ENCODE results near the gene RNF224. TPM values are rescaled to one million over a fixed set of nuclear protein-coding genes. Genes with fewer than 3 reads are reported as not detected.

The RNF224 gene
- total and polyA plus RNA-seq, 2 of the 13 experiments (the other 11 are each of a cell fraction or from before 2014, with no cell fraction given): 0.09 TPM; not detected in 1

DNA sequence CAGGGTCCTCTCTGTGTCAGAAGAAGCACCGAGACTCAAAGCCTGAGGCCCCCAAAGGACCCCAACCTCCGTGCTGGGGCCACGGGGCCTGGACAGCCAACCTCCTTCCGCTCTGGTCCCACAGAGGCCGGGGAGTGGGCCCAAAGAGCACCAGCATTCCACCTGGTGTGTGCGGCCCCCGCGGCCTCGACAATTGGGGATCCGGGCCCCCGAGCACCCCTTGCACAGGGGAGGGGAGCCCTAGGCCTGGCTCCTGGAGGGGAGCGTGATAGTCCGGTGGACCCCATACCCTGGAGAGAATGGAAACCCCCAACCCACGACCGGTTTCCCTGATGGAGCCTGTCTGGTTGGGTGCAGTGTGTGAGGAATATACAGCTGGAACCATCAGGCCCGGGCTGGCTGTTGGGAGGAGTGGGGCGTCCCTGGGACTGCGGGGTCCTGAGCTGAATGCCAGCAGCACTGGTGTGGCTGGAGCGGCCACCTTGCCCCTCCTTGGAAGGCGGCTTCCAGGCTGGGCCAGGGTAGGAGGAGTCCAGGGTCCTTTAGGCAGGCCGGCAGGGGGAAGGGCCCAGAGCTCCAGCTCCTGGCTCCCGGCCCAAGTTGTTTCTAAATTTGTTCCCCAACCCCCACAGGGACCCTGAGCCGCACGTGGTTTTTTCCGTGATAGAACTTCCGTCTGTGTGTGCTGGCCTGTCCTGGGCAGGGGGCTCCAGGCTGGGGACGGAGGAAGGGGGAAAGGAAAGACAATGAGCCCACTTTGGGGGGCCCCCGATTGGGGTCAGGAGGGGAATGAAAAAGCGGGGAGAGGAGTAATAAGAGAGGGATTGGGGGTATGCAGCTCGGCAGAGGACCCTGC is 49.4 kb downstream of the RNF224 start:
- H3K36me3 ChIP-seq (replicated peaks in 1 of 2; ENCODE audit: control insufficient read depth in 1 of 2, insufficient read depth in 2 of 2, low read length in 2 of 2): peaks cover 7 to 14% of the 10 kb centered on the region in 2 experiments; a peak in 3 of 5 replicates
- peaks cover 6% of the 10 kb centered on the region for H3K79me2 ChIP-seq (ENCODE audit: insufficient read depth, low read length)
- ChIA-PET CTCF (ENCODE audit: low intra/inter-chr PET ratio, low total read pairs) (interaction anchor here (0.6 to 1.0 kb wide), 2 partner anchors 41 to 230 kb away, joined by 3 to 4 read pairs; no protein-coding TSS in a partner anchor), POLR2A (interaction anchor here (0.7 to 2.8 kb wide), 29 partner anchors 9 to 193 kb away, joined by 3 to 78 read pairs (median 7); partner anchors contain the start of genes ENTPD8, EXD3, MAN1B1 and NELFB)
- in situ Hi-C loops (cut with HindIII; ENCODE audit: extremely low pct_ligation_motif_present, low pct_unique_long_range_greater_than_20kb) (no loop called here), intact Hi-C loops (cut with micrococcal nuclease; ENCODE audit: unreplicated experiment) (no loop called here)
- peak; percentile 76 for DNase-seq (ENCODE audit: low spot score)
- WGBS (ENCODE audit: low lambda C conversion rate): 0% methylated on average over 7 of the region's 30 CpGs
- TSS peak; percentile 84 for BruUV-seq (replicated peaks)
- H3K9me3 ChIP-seq (ENCODE audit: low read length): no peaks in the 10 kb centered on the region
- peak overlapping the region; percentile 90 for H3K27ac ChIP-seq (ENCODE audit: extremely low read length, insufficient read depth, low read length)
- no peak for FAIRE-seq
- peak; percentile 45 for ATAC-seq
- peak overlapping the region; percentile 88 for H3K4me2 ChIP-seq (ENCODE audit: low read depth, low read length)
- H3K9ac ChIP-seq (ENCODE audit: insufficient read depth, low read depth, low read length): peak overlapping the region; percentile 82
- peak overlapping the region; percentile 58 to 88 (median 87) for H3K4me3 ChIP-seq (replicated peaks in 1 of 3; ENCODE audit: insufficient read depth in 1 of 3, low read depth in 2 of 3, low read length in 3 of 3)
- no peaks in the 10 kb centered on the region; a peak in 1 of 5 replicates for H3K27me3 ChIP-seq (ENCODE audit: control insufficient read depth in 1 of 2, insufficient read depth in 2 of 2, low read length in 2 of 2)
- peaks cover 21% of the 10 kb centered on the region for H3K4me1 ChIP-seq (ENCODE audit: insufficient read depth, low read length)
- no peaks in the 10 kb centered on the region for H4K20me1 ChIP-seq (ENCODE audit: insufficient read depth, low read length)
- no peak overlapping the region for H2AFZ ChIP-seq (ENCODE audit: low read length)
- TF ChIP-seq ZFAT (CRISPR knock-in tag; conservative IDR thresholded peaks at IDR 0.05): no peak
- no peak for TF ChIP-seq REL (CRISPR knock-in tag; conservative IDR thresholded peaks at IDR 0.05)
- TF ChIP-seq MZF1 (CRISPR knock-in tag; IDR thresholded peaks at IDR 0.05; ENCODE audit: borderline replicate concordance): no peak
- TF ChIP-seq, protein P1, sequence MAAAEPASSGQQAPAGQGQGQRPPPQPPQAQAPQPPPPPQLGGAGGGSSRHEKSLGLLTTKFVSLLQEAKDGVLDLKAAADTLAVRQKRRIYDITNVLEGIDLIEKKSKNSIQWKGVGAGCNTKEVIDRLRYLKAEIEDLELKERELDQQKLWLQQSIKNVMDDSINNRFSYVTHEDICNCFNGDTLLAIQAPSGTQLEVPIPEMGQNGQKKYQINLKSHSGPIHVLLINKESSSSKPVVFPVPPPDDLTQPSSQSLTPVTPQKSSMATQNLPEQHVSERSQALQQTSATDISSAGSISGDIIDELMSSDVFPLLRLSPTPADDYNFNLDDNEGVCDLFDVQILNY (CRISPR knock-in tag; conservative IDR thresholded peaks at IDR 0.05): no peak
- no peak for TF ChIP-seq SOX5 (CRISPR knock-in tag; IDR thresholded peaks at IDR 0.05; ENCODE audit: borderline replicate concordance)
- no peak for TF ChIP-seq LCORL (IDR thresholded peaks at IDR 0.05)
- no peak for TF ChIP-seq LCORL (CRISPR knock-in tag; IDR thresholded peaks at IDR 0.05)
- TF ChIP-seq JUN (CRISPR knock-in tag; IDR thresholded peaks at IDR 0.05): no peak
- no peak for TF ChIP-seq SMAD3 (CRISPR knock-in tag; IDR thresholded peaks at IDR 0.05)
- no peak for TF ChIP-seq TAF1 (CRISPR knock-in tag; IDR thresholded peaks at IDR 0.05)
- TF ChIP-seq, protein P2, sequence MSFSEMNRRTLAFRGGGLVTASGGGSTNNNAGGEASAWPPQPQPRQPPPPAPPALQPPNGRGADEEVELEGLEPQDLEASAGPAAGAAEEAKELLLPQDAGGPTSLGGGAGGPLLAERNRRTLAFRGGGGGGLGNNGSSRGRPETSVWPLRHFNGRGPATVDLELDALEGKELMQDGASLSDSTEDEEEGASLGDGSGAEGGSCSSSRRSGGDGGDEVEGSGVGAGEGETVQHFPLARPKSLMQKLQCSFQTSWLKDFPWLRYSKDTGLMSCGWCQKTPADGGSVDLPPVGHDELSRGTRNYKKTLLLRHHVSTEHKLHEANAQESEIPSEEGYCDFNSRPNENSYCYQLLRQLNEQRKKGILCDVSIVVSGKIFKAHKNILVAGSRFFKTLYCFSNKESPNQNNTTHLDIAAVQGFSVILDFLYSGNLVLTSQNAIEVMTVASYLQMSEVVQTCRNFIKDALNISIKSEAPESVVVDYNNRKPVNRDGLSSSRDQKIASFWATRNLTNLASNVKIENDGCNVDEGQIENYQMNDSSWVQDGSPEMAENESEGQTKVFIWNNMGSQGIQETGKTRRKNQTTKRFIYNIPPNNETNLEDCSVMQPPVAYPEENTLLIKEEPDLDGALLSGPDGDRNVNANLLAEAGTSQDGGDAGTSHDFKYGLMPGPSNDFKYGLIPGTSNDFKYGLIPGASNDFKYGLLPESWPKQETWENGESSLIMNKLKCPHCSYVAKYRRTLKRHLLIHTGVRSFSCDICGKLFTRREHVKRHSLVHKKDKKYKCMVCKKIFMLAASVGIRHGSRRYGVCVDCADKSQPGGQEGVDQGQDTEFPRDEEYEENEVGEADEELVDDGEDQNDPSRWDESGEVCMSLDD (CRISPR knock-in tag; IDR thresholded peaks at IDR 0.05; ENCODE audit: borderline replicate concordance): peak; percentile 74; the same call in 1 of the 2 replicates
- TF ChIP-seq, protein P3, sequence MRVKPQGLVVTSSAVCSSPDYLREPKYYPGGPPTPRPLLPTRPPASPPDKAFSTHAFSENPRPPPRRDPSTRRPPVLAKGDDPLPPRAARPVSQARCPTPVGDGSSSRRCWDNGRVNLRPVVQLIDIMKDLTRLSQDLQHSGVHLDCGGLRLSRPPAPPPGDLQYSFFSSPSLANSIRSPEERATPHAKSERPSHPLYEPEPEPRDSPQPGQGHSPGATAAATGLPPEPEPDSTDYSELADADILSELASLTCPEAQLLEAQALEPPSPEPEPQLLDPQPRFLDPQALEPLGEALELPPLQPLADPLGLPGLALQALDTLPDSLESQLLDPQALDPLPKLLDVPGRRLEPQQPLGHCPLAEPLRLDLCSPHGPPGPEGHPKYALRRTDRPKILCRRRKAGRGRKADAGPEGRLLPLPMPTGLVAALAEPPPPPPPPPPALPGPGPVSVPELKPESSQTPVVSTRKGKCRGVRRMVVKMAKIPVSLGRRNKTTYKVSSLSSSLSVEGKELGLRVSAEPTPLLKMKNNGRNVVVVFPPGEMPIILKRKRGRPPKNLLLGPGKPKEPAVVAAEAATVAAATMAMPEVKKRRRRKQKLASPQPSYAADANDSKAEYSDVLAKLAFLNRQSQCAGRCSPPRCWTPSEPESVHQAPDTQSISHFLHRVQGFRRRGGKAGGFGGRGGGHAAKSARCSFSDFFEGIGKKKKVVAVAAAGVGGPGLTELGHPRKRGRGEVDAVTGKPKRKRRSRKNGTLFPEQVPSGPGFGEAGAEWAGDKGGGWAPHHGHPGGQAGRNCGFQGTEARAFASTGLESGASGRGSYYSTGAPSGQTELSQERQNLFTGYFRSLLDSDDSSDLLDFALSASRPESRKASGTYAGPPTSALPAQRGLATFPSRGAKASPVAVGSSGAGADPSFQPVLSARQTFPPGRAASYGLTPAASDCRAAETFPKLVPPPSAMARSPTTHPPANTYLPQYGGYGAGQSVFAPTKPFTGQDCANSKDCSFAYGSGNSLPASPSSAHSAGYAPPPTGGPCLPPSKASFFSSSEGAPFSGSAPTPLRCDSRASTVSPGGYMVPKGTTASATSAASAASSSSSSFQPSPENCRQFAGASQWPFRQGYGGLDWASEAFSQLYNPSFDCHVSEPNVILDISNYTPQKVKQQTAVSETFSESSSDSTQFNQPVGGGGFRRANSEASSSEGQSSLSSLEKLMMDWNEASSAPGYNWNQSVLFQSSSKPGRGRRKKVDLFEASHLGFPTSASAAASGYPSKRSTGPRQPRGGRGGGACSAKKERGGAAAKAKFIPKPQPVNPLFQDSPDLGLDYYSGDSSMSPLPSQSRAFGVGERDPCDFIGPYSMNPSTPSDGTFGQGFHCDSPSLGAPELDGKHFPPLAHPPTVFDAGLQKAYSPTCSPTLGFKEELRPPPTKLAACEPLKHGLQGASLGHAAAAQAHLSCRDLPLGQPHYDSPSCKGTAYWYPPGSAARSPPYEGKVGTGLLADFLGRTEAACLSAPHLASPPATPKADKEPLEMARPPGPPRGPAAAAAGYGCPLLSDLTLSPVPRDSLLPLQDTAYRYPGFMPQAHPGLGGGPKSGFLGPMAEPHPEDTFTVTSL (CRISPR knock-in tag; IDR thresholded peaks at IDR 0.05; ENCODE audit: borderline replicate concordance): no peak
- no peak for TF ChIP-seq KLF16 (CRISPR knock-in tag; IDR thresholded peaks at IDR 0.05)
